Urinary bladder (tissue), 4 donors: Measurements from ENCODE around the gene FLNC. TPM values are rescaled to one million over a fixed set of nuclear protein-coding genes. Genes with fewer than 3 reads are reported as not detected.

Experiments
- DNase-seq: peaks from one replicate; pipeline ENCODE4 v3.0.0-alpha.2; 2015; ENCODE audit errors: extremely low spot score
- H3K27ac ChIP-seq: one replicate; pipeline ENCODE4 v1.5.1; 2013; ENCODE audit warnings: low read depth, mild to moderate bottlenecking, moderate library complexity
- H3K36me3 ChIP-seq: one replicate; pipeline ENCODE4 v1.6.1; 2013; ENCODE audit warnings: mild to moderate bottlenecking, moderate library complexity; ENCODE audit not compliant: insufficient read depth
- H3K4me1 ChIP-seq: one replicate; pipeline ENCODE4 v1.6.1; 2013; ENCODE audit warnings: mild to moderate bottlenecking, moderate library complexity; ENCODE audit not compliant: insufficient read depth
- H3K4me3 ChIP-seq: one replicate; pipeline ENCODE4 v1.5.1; 2013; ENCODE audit warnings: low read depth, low read length
- WGBS: extraction: QIAGEN DNeasy Blood & Tissue Kit; methylation state at CpG from one replicate; pipeline ENCODE4 v1.1.7; 2013; 5-methylcytosine and 5-hydroxymethylcytosine counted together
- polyA plus RNA-seq: library from polyadenylated mRNA; stranded (reverse); fragments of 200-250 nt; gene quantifications from one replicate; pipeline ENCODE4 v1.2.3, GENCODE V29; 2013
- total RNA-seq: library from RNA; depleted of rRNA; stranded (reverse); fragments of >200 nt; gene quantifications from one replicate; pipeline ENCODE4 v1.2.3, GENCODE V29; 2014
- donor health status: healthy with polysubstance abuse.
- donor health status: healthy.

The FLNC gene, protein sequence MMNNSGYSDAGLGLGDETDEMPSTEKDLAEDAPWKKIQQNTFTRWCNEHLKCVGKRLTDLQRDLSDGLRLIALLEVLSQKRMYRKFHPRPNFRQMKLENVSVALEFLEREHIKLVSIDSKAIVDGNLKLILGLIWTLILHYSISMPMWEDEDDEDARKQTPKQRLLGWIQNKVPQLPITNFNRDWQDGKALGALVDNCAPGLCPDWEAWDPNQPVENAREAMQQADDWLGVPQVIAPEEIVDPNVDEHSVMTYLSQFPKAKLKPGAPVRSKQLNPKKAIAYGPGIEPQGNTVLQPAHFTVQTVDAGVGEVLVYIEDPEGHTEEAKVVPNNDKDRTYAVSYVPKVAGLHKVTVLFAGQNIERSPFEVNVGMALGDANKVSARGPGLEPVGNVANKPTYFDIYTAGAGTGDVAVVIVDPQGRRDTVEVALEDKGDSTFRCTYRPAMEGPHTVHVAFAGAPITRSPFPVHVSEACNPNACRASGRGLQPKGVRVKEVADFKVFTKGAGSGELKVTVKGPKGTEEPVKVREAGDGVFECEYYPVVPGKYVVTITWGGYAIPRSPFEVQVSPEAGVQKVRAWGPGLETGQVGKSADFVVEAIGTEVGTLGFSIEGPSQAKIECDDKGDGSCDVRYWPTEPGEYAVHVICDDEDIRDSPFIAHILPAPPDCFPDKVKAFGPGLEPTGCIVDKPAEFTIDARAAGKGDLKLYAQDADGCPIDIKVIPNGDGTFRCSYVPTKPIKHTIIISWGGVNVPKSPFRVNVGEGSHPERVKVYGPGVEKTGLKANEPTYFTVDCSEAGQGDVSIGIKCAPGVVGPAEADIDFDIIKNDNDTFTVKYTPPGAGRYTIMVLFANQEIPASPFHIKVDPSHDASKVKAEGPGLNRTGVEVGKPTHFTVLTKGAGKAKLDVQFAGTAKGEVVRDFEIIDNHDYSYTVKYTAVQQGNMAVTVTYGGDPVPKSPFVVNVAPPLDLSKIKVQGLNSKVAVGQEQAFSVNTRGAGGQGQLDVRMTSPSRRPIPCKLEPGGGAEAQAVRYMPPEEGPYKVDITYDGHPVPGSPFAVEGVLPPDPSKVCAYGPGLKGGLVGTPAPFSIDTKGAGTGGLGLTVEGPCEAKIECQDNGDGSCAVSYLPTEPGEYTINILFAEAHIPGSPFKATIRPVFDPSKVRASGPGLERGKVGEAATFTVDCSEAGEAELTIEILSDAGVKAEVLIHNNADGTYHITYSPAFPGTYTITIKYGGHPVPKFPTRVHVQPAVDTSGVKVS (N-terminal part only)
- total RNA-seq (136 TPM), polyA plus RNA-seq (336 TPM)

DNA sequence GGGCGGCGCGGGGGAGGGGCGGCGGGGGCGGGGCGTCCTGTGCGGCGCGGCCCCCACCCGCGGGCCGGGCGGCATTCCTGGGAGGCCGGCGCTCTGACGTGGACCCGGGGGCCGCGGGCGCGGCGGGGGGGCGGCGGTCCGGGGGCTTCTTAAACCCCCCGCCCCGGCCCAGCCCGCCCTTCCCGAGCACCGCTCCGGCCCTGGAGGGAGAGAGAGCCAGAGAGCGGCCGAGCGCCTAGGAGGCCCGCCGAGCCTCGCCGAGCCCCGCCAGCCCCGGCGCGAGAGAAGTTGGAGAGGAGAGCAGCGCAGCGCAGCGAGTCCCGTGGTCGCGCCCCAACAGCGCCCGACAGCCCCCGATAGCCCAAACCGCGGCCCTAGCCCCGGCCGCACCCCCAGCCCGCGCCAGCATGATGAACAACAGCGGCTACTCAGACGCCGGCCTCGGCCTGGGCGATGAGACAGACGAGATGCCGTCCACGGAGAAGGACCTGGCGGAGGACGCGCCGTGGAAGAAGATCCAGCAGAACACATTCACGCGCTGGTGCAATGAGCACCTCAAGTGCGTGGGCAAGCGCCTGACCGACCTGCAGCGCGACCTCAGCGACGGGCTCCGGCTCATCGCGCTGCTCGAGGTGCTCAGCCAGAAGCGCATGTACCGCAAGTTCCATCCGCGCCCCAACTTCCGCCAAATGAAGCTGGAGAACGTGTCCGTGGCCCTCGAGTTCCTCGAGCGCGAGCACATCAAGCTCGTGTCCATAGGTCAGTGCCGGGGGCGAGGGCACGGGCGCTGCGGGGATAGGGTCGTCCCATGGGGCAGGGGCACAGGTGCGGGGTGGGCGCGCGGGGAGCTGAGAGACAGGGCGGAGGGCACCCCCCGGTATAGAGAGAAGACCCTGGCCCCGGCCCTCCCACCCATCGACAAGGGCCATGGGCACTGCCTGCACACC is at the start of gene FLNC:
TSS of gene FLNC (plus strand) at position 176 of the 947 bp plus-strand sequence. CDS start at position 408, 232 bp downstream.
- 1% methylated on average over 108 of the region's 109 CpGs for WGBS
- H3K27ac ChIP-seq, result peak within 1 kb of the TSS; percentile 42
- DNase-seq, result no peak
- H3K4me3 ChIP-seq, result peak within 1 kb of the TSS; percentile 52
- H3K36me3 ChIP-seq, result no peaks in the 10 kb centered on the region
- H3K4me1 ChIP-seq, result peaks cover 2% of the 10 kb centered on the region

DNA sequence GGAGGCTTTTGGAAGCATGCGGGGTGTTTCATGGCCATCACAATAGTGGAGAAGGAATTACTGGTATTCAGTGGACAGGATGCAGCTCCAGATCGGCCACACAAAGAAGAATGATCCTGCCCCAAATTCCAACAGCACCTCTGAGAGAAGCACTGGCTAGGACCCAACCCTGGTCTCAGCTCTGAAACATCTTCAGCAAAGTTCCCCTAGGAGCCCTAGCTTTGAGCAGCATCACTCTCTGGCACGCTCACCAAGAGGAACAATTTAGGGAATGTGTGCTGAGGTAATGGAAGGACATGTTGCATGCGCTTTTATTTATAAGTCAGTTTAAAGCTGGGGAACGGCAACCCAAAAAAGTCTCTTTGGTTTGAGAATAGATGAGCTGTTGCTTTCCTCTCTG is 49.1 kb upstream of the FLNC start:
- Histone ChIP-seq H3K4me1 (no peaks in the 10 kb centered on the region), H3K27ac (no peak overlapping the region), H3K4me3 (no peak overlapping the region), H3K36me3 (no peaks in the 10 kb centered on the region)
- DNase-seq, result no peak
- 39% methylated on average over 5 of the region's 5 CpGs for whole genome bisulfite sequencing

DNA sequence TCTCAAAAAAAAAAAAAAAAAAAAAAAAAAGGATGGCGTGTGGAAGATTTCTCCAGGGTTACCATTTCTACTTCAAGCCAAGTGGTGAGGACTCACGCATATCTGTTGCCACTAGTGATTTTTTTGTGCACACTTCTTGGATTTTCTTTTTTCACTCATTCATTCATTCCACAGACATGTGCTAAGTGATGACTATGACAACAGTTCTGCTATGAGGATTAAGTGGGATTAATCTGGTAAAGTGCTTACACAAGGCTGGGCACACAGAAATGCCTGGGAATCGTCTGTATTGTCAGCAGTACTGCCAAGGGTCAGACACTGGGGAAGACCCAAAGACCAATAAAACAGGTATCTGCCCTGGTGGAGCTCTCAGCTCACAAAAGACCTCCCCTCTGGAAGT is 48.4 kb upstream of the FLNC start:
- no peak overlapping the region for H3K27ac ChIP-seq
- DNase-seq, result no peak
- H3K4me1 ChIP-seq, result no peaks in the 10 kb centered on the region
- WGBS, result 38% methylated on average over 3 of the region's 3 CpGs
- no peak overlapping the region for H3K4me3 ChIP-seq
- H3K36me3 ChIP-seq, result no peaks in the 10 kb centered on the region

- Histone ChIP-seq H3K27ac (no peak overlapping the region), H3K4me3 (no peak overlapping the region), H3K4me1 (no peaks in the 10 kb centered on the region), H3K36me3 (no peaks in the 10 kb centered on the region)
- WGBS, result 25% methylated on average over 15 of the region's 15 CpGs
- peak; percentile 64 for DNase-seq
These were observed 46.9 kb upstream of the FLNC start for GRCh38 chr7:128783143-128783861.

DNA sequence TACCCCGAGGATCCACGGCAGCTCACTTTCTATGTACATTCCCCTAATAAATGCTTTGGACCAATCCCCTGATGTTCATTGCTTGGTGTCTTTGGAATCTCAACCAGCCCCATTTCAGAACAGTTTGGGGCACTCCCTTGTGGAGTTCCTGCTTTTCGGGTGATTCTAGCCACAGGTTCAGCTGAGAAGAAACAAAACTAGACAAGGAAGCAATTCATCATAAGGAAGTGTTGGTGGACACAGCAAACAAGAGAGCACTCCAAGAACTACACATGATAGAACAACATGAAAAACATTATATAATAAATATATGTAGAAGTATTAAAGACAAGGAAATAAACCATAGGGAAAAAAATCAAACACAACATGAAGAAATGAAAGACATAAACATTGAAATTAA is 44.5 kb upstream of the FLNC start:
- Histone ChIP-seq H3K27ac (no peak overlapping the region), H3K4me1 (no peaks in the 10 kb centered on the region), H3K36me3 (no peaks in the 10 kb centered on the region), H3K4me3 (no peak overlapping the region)
- WGBS, result 80% methylated on average over 3 of the region's 3 CpGs
- no peak for DNase-seq

DNA sequence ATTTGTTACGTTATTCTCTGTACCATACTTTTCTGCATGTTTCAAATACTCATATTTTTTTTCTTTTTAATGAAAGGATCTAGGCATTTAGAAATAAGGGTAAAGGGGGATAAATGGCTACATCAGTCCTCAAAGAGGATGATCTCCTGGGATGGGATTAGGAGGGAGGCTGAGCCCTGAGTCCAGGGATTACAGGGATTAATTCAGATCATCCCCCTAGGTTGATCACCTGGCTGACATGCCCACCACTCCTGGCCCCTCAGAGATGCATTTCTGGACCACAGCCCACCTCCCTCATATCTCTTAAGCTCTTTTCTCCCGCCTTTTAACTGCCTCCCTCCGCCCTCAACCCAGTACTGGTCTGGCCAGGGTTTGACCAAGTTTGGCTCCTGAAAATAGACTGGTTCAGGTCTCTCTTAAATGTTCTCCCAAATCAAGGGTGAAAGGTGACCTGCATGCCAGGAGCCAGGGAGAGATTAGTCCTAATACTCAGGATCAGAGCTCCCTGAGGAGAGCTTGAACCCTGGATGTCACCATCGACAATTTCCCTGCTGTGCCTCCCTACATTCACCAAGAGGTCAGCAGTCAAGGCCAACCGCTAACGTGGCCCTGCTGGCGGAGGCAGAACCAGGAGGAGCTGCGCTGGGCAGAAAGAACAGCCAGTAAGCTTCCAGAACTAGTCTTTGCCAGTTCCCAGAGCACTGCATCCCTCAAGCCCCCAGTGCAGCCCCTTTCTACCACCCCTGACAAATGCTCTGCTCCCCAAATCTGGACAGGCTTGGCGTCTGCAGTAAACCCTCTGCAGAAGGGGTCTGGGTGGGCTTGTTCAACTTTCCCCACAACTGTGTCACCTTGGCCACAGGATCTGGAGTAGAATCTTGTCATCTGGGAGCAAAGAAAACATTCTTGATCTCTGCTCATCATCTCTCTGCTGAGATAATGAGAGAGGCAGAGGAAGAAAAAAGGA is 41.5 kb upstream of the FLNC start:
- 76% methylated on average over 9 of the region's 9 CpGs for WGBS
- Histone ChIP-seq H3K4me1 (no peaks in the 10 kb centered on the region), H3K36me3 (no peaks in the 10 kb centered on the region), H3K4me3 (no peak overlapping the region), H3K27ac (no peak overlapping the region)
- DNase-seq, result no peak

DNA sequence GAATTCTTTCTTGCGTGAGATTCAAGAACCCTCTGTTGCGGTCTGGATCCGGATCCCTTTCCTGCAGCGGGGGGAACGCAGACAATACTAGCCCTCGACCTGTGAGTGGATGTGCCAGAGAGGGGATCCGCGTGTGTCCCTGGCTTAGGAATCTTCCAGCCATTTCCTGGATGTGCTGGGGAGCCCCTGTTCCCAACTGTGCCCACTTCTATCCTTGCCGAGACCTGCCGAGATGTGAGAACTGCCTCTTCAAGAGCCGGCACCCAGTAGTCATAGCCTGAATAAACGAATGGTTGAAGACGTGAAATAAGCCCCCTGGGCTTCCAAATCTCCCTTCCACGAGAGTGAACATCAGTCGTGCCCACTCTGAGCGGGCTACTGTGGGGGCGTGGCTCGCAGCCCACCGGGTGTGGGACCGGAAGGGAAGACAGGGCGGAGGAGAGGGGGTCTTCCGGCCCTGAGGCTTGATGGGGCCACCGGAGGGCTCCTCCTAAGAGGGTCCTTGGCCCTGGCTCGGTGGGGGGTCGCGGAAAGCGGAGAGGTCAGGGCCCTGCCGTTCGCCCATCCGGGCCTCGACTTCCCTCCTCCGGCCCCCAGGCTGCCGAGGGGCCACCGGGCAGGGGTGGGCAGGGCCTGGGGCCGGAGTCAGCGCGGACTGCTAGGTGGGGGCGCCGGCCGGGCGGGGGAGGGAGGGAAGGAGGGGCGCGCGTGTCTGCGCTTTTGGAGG is 39.7 kb upstream of the FLNC start:
- 9% methylated on average over 45 of the region's 45 CpGs for WGBS
- Histone ChIP-seq H3K36me3 (no peaks in the 10 kb centered on the region), H3K27ac (no peak overlapping the region), H3K4me1 (no peaks in the 10 kb centered on the region), H3K4me3 (peak overlapping the region; percentile 88)
- no peak for DNase-seq

DNA sequence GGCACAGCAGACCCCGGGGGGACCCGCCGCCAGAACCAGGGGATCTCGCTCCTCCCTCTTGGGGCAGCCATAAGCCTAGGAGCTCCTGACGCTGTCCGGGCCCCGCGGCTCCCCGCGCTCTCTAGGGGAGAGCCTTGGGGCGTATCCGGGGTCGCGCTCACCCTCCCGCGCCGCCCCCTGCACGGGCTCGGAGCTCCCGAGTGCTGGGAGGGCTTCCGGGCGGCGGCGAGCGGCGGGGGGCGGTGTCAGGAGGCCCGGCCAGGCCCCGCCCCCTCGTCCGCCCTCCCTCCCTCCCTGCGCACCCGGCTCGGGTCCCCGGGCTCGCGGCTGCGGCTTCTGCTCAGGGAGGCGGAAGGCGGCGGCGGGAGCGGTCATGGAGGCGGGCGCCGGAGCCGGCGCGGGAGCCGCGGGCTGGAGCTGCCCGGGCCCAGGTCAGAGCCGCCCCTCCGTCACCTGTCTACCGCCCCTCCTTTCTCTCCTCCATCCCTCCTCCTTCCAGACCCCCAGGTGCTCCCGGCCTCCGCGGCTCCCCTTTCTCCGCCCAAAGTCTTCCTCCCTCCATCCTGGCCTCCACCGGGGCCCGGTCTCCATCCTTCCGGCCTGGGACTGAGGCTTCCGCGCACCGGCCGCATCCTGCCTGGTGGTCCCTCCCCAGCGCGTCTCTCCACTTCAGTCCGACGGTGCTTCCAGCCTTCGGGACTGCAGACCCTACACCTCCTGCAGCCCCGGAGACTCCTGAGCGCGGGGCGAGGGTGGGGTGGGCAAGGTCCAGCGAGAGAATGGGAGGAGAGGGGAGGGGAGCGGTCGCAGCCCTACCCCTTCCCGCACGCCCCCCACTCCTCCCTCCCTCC is 38.9 kb upstream of the FLNC start, which contains the start of gene CCDC136:
TSS of gene CCDC136 (plus strand) at position 848 of the 851 bp plus-strand sequence. CDS start 444 bp downstream, outside the sequence.
- Histone ChIP-seq H3K27ac (no peak within 1 kb of the TSS), H3K4me1 (no peaks in the 10 kb centered on the region), H3K4me3 (peak within 1 kb of the TSS; percentile 88), H3K36me3 (no peaks in the 10 kb centered on the region)
- WGBS, result under 1% methylated on average over 78 of the region's 80 CpGs
- DNase-seq, result no peak

DNA sequence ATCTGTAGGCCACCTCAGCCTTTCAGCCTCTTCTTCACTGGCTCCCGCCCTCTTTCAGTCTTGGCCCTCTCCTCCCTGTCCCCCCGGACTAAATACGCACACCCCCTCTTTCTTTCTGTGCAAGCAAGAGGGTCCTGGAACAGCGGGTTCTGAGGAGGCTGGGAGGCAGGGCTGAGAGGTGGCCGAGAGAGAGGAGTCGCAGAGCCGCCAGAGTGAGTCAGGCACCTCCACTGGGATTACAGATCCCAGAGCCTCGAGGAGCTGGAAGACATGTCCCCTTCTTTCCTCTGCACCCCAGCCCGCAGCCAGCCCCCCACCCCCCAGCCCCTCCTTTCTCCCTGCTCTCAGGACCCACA is 38.3 kb upstream of the FLNC start:
- WGBS, result 5% methylated on average over 9 of the region's 9 CpGs
- Histone ChIP-seq H3K36me3 (no peaks in the 10 kb centered on the region), H3K4me1 (no peaks in the 10 kb centered on the region), H3K27ac (no peak overlapping the region), H3K4me3 (peak overlapping the region; percentile 88)
- DNase-seq, result no peak

GRCh38 chr7:128792471-128793180 is 37.6 kb upstream of the FLNC start:
- Histone ChIP-seq H3K36me3 (no peaks in the 10 kb centered on the region), H3K4me3 (no peak overlapping the region), H3K4me1 (no peaks in the 10 kb centered on the region), H3K27ac (no peak overlapping the region)
- DNase-seq, result no peak
- WGBS, result 49% methylated on average over 10 of the region's 10 CpGs
